ENCODE data around the gene ZBTB7B. TPM values are rescaled to one million over a fixed set of nuclear protein-coding genes. Genes with fewer than 3 reads are reported as not detected.

Gene ZBTB7B
- total and polyA plus RNA-seq, 9 of the 15 experiments (the other 6 are each of a cell fraction or from before 2014, with no cell fraction given) = 0.04 to 46.5 (median 15.2) TPM

GRCh38 chr1:155008015-155008941 is 5.7 kb downstream of the ZBTB7B start (continued):
- TF ChIP-seq NFATC3 (IDR thresholded peaks at IDR 0.05) (no peak), MAFK (IDR thresholded peaks at IDR 0.05; ENCODE audit: low read length) (no peak), ZFX (CRISPR knock-in tag; IDR thresholded peaks at IDR 0.05) (no peak), RBFOX2 (IDR thresholded peaks at IDR 0.05; ENCODE audit: low read depth, low read length) (peak; percentile 57), FOSL1 (tag; conservative IDR thresholded peaks at IDR 0.05) (no peak), GTF2F1 (IDR thresholded peaks at IDR 0.05; ENCODE audit: low read depth, low read length) (no peak), NFXL1 (CRISPR knock-in tag; IDR thresholded peaks at IDR 0.05) (no peak), ASH1L (IDR thresholded peaks at IDR 0.05; ENCODE audit: borderline replicate concordance, low read depth, partially characterized antibody) (no peak), KAT7 (CRISPR knock-in tag; IDR thresholded peaks at IDR 0.05; ENCODE audit: borderline replicate concordance) (no peak), ZBTB8A (IDR thresholded peaks at IDR 0.05; ENCODE audit: partially characterized antibody) (no peak), MTA2 (IDR thresholded peaks at IDR 0.05; ENCODE audit: low read depth) (no peak), HDGF (IDR thresholded peaks at IDR 0.05) (0 out of 2 replicates have a peak, but pooled peaks have one; percentile 52), CREM (IDR thresholded peaks at IDR 0.05; ENCODE audit: low read depth) (no peak), ZKSCAN1 (IDR thresholded peaks at IDR 0.05; ENCODE audit: low read depth, low read length) (no peak), CREB3L1 (IDR thresholded peaks at IDR 0.05; ENCODE audit: borderline replicate concordance, low read depth) (peak; percentile 59; the same call in 1 of the 2 replicates), HSF4 (CRISPR knock-in tag; IDR thresholded peaks at IDR 0.05; ENCODE audit: borderline replicate concordance) (no peak), RB1 (IDR thresholded peaks at IDR 0.05; ENCODE audit: low read depth) (0 out of 2 replicates have a peak, but pooled peaks have one; percentile 2), NBN (IDR thresholded peaks at IDR 0.05; ENCODE audit: low read depth) (no peak), SNRNP70 (optimal IDR thresholded peaks at IDR 0.05; ENCODE audit: low read depth, low read length) (no peak)
- TF ChIP-seq, protein P1, sequence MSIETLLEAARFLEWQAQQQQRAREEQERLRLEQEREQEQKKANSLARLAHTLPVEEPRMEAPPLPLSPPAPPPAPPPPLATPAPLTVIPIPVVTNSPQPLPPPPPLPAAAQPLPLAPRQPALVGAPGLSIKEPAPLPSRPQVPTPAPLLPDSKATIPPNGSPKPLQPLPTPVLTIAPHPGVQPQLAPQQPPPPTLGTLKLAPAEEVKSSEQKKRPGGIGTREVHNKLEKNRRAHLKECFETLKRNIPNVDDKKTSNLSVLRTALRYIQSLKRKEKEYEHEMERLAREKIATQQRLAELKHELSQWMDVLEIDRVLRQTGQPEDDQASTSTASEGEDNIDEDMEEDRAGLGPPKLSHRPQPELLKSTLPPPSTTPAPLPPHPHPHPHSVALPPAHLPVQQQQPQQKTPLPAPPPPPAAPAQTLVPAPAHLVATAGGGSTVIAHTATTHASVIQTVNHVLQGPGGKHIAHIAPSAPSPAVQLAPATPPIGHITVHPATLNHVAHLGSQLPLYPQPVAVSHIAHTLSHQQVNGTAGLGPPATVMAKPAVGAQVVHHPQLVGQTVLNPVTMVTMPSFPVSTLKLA (conservative IDR thresholded peaks at IDR 0.05) = no peak
- TF ChIP-seq, protein P2, sequence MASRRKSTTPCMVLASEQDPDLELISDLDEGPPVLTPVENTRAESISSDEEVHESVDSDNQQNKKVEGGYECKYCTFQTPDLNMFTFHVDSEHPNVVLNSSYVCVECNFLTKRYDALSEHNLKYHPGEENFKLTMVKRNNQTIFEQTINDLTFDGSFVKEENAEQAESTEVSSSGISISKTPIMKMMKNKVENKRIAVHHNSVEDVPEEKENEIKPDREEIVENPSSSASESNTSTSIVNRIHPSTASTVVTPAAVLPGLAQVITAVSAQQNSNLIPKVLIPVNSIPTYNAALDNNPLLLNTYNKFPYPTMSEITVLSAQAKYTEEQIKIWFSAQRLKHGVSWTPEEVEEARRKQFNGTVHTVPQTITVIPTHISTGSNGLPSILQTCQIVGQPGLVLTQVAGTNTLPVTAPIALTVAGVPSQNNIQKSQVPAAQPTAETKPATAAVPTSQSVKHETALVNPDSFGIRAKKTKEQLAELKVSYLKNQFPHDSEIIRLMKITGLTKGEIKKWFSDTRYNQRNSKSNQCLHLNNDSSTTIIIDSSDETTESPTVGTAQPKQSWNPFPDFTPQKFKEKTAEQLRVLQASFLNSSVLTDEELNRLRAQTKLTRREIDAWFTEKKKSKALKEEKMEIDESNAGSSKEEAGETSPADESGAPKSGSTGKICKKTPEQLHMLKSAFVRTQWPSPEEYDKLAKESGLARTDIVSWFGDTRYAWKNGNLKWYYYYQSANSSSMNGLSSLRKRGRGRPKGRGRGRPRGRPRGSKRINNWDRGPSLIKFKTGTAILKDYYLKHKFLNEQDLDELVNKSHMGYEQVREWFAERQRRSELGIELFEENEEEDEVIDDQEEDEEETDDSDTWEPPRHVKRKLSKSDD (conservative IDR thresholded peaks at IDR 0.05; ENCODE audit: low read length) = no peak
- TF ChIP-seq, protein P3, sequence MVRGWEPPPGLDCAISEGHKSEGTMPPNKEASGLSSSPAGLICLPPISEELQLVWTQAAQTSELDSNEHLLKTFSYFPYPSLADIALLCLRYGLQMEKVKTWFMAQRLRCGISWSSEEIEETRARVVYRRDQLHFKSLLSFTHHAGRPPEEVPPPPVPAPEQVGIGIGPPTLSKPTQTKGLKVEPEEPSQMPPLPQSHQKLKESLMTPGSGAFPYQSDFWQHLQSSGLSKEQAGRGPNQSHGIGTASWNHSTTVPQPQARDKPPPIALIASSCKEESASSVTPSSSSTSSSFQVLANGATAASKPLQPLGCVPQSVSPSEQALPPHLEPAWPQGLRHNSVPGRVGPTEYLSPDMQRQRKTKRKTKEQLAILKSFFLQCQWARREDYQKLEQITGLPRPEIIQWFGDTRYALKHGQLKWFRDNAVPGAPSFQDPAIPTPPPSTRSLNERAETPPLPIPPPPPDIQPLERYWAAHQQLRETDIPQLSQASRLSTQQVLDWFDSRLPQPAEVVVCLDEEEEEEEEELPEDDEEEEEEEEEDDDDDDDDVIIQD (CRISPR knock-in tag; IDR thresholded peaks at IDR 0.05) = no peak

Data from K562 (cell line).